K562 (cell line): ENCODE data around the gene SLC8A1. TPM values are rescaled to one million over a fixed set of nuclear protein-coding genes. Genes with fewer than 3 reads are reported as not detected.

Experiments
- ATAC-seq: fragments of 200-7000 bp; cut with Tn5 transposase; 3 replicates; pipeline ENCODE4 v1.9.1; 2020; ENCODE audit warnings: moderate library complexity
- BruUV-seq: library from RNA; stranded (reverse); fragments of 400-500 nt; replicated peaks from 2 replicates; lab custom pipeline; 2021; lab: Mats Ljungman, UMichigan
- CTCF ChIA-PET: fragments of 300-600 bp; formaldehyde crosslinking; extraction: SDS; loops from one replicate; lab custom pipeline; 2021; ENCODE audit warnings: low intra/inter-chr PET ratio; lab: Yijun Ruan, JAX
- POLR2A ChIA-PET: fragments of 300-600, 350-650 bp; sonication (Branson Sonifier 250); formaldehyde crosslinking; extraction: SDS; loops from one replicate; lab custom pipeline; 2021; ENCODE audit warnings: antibody characterized with exemption, inconsistent platforms; lab: Yijun Ruan, JAX
- DNase-seq, 4 experiments: peaks; one replicate each; pipeline versions ENCODE4 v3.0.0 to v3.0.0-alpha.2; 2011 to 2018; ENCODE audit warnings: low spot score in 3 of 4, mixed read lengths in 3 of 4; ENCODE audit errors: extremely low read depth in 1 of 4
- FAIRE-seq: peaks from 2 replicates; lab custom pipeline; 2011; peaks lifted over from hg19 to GRCh38; lab: Jason Lieb, UNC
- H2AFZ ChIP-seq: 2 replicates; pipeline ENCODE4 v1.6.0; 2011; ENCODE audit warnings: low read depth, low read length, control low read depth, inconsistent platforms
- H3K27ac ChIP-seq: fragments of 200-600 bp; 3 replicates; pipeline ENCODE4 v1.8.0; 2011; ENCODE audit warnings: low read depth, mild to moderate bottlenecking, control low read depth, inconsistent platforms, low read length, moderate library complexity, mixed read lengths; ENCODE audit errors: extremely low read depth
- H3K27me3 ChIP-seq, 2 experiments: fragments of 300-600 bp in 1 of 2; 2 replicates in 1 of 2; 3 replicates in 1 of 2; pipeline versions ENCODE4 v1.6.0 to v1.8.0; 2011; ENCODE audit warnings: inconsistent platforms in 2 of 2, low read length in 2 of 2, mild to moderate bottlenecking in 1 of 2, mixed read lengths in 1 of 2, moderate library complexity in 1 of 2; ENCODE audit not compliant: control insufficient read depth in 2 of 2, insufficient read depth in 2 of 2
- H3K36me3 ChIP-seq: fragments of 300-600 bp; 3 replicates; pipeline ENCODE4 v1.8.0; 2011; ENCODE audit warnings: mild to moderate bottlenecking, low read length, inconsistent platforms; ENCODE audit not compliant: control insufficient read depth, insufficient read depth
- H3K4me1 ChIP-seq, 2 experiments: fragments of 200-600 bp in 1 of 2; replicated peaks in 1 of 2; 2 replicates in 1 of 2; 3 replicates in 1 of 2; pipeline versions ENCODE4 v1.5.1 to v1.8.0; 2011; ENCODE audit warnings: inconsistent platforms in 2 of 2, low read length in 2 of 2, mild to moderate bottlenecking in 1 of 2, mixed read lengths in 1 of 2, moderate library complexity in 1 of 2; ENCODE audit not compliant: control insufficient read depth in 2 of 2, insufficient read depth in 2 of 2
- H3K4me2 ChIP-seq: 2 replicates; pipeline ENCODE4 v1.6.1; 2011; ENCODE audit warnings: low read length, control low read depth, inconsistent platforms, mixed read lengths; ENCODE audit not compliant: insufficient read depth
- H3K4me3 ChIP-seq: fragments of 200-600 bp; sonication (generic), shearing (Covaris generic); 2 replicates; pipeline ENCODE4 v1.5.1; 2016; ENCODE audit warnings: control low read depth, inconsistent platforms
- H3K79me2 ChIP-seq: fragments of 200-600 bp; 3 replicates; pipeline ENCODE4 v1.8.0; 2011; ENCODE audit warnings: low read length, inconsistent platforms; ENCODE audit not compliant: control insufficient read depth, insufficient read depth
- H3K9ac ChIP-seq, 2 experiments: 2 replicates each; pipeline versions ENCODE4 v1.6.0 to v1.6.1; 2011; ENCODE audit warnings: low read depth in 2 of 2, low read length in 2 of 2, control low read depth in 1 of 2, inconsistent platforms in 1 of 2, mild to moderate bottlenecking in 1 of 2, mixed read lengths in 1 of 2; ENCODE audit not compliant: insufficient read depth in 1 of 2
- H3K9me1 ChIP-seq: one replicate; pipeline ENCODE4 v1.6.0; 2011; ENCODE audit warnings: inconsistent platforms, mild to moderate bottlenecking, low read length, moderate library complexity; ENCODE audit not compliant: control insufficient read depth, insufficient read depth
- H3K9me3 ChIP-seq: replicated peaks from 2 replicates; pipeline ENCODE4 v1.5.1; 2011; ENCODE audit warnings: low read depth, low read length, inconsistent platforms; ENCODE audit not compliant: control insufficient read depth, insufficient read depth
- H4K20me1 ChIP-seq: replicated peaks from 2 replicates; pipeline ENCODE4 v1.6.1; 2011; ENCODE audit warnings: low read length, inconsistent platforms, mixed read lengths; ENCODE audit not compliant: control insufficient read depth, insufficient read depth
- FOS ChIP-seq: IDR thresholded peaks from 3 replicates; pipeline ENCODE4 v1.6.1; 2011; ENCODE audit not compliant: insufficient read length; ENCODE audit errors: extremely low read depth
- GTF2B ChIP-seq: IDR thresholded peaks from 2 replicates; pipeline ENCODE4 v1.6.1; 2011; ENCODE audit not compliant: insufficient read length; ENCODE audit errors: extremely low read depth
- HOXB6 ChIP-seq: fragments of 250-450 bp; sonication (Bioruptor Pico); IDR thresholded peaks from 2 replicates; pipeline ENCODE4 v1.5.1; 2022; ENCODE audit warnings: mild to moderate bottlenecking, borderline replicate concordance
- MXD1 ChIP-seq: fragments of 250-450 bp; sonication (Bioruptor Pico); IDR thresholded peaks from 2 replicates; pipeline ENCODE4 v1.8.0; 2021; ENCODE audit warnings: borderline replicate concordance, mild to moderate bottlenecking, moderate library complexity; ENCODE audit not compliant: poor library complexity, severe bottlenecking
- NONO ChIP-seq, 2 experiments: fragments of 200-400 bp in 1 of 2; fragments of 450-650 bp in 1 of 2; formaldehyde crosslinking in 1 of 2; IDR thresholded peaks; 2 replicates each; pipeline ENCODE4 v1.6.1; 2017; ENCODE audit warnings: low read depth in 2 of 2, mild to moderate bottlenecking in 2 of 2, moderate library complexity in 2 of 2, low read length in 1 of 2
- SMARCC2 ChIP-seq: fragments of 450-650 bp; IDR thresholded peaks from 2 replicates; pipeline ENCODE4 v1.6.1; 2017; ENCODE audit warnings: antibody characterized with exemption, moderate library complexity, mild to moderate bottlenecking, low read depth
- TAF15 ChIP-seq: fragments of 200-400 bp; formaldehyde crosslinking; IDR thresholded peaks from 2 replicates; pipeline ENCODE4 v1.6.1; 2017; ENCODE audit warnings: mild to moderate bottlenecking, low read depth, low read length, moderate library complexity
- THRB ChIP-seq: fragments of 450-650 bp; formaldehyde crosslinking; conservative IDR thresholded peaks from 2 replicates; pipeline ENCODE4 v1.4.0; 2022; ENCODE audit warnings: mild to moderate bottlenecking, missing genetic modification characterization
- U2AF2 ChIP-seq: fragments of 200-400 bp; formaldehyde crosslinking; optimal IDR thresholded peaks from 2 replicates; pipeline ENCODE3; 2017; ENCODE audit warnings: low read depth, mild to moderate bottlenecking, low read length
- ZC3H11A ChIP-seq: IDR thresholded peaks from 2 replicates; pipeline ENCODE4 v1.6.1; 2012; ENCODE audit warnings: low read depth, low read length, improper control_type of control experiment
- ZNF212 ChIP-seq: fragments of 450-650 bp; formaldehyde crosslinking; IDR thresholded peaks from 2 replicates; pipeline ENCODE4 v1.4.0; 2020; ENCODE audit warnings: mild to moderate bottlenecking
- ZNF41 ChIP-seq: fragments of 250-450 bp; sonication (Bioruptor Pico); conservative IDR thresholded peaks from 2 replicates; pipeline ENCODE4 v1.4.0; 2020; ENCODE audit warnings: mild to moderate bottlenecking
- ZNF445 ChIP-seq: fragments of 250-450 bp; sonication (Bioruptor Pico); IDR thresholded peaks from 2 replicates; pipeline ENCODE4 v1.4.0; 2020; ENCODE audit warnings: low read depth, mild to moderate bottlenecking, moderate library complexity
- WGBS: fragments of 100-300 bp; shearing (Covaris generic); methylation state at CpG from one replicate; pipeline ENCODE4 v1.1.6; 2016; ENCODE audit warnings: low coverage, mixed read lengths; ENCODE audit not compliant: insufficient coverage; ENCODE audit errors: missing lambda C conversion rate; 5-methylcytosine and 5-hydroxymethylcytosine counted together
- in situ Hi-C: fragments of 300-500 bp; cut with MboI; formaldehyde crosslinking; loops from 4 replicates; pipeline ENCODE4 v1.15.0; 2018; ENCODE audit warnings: inconsistent platforms, mixed read lengths
- intact Hi-C: fragments of 100-400 bp; cut with micrococcal nuclease; formaldehyde crosslinking; loops from 2 replicates; pipeline ENCODE4 v1.14.2; 2022
- polyA plus RNA-seq, 8 experiments: library from polyadenylated mRNA; depleted of rRNA in 4 of 8; stranded (reverse) in 5 of 8; unstranded in 3 of 8; fragments of >200 nt; fragmentation: Nextera tagmentation in 2 of 8; fragmentation: Illumina TruSeq in 1 of 8; extraction: Ambion mirVana in 2 of 8; extraction: Trizol in 1 of 8; gene quantifications; 2 replicates each; pipeline versions ENCODE4 v1.2.1 to v1.2.3, GENCODE V29; 2011 to 2014; ENCODE audit warnings: inconsistent platforms in 1 of 8, missing spikeins in 1 of 8
- total RNA-seq, 7 experiments: library from RNA; depleted of rRNA in 6 of 7; stranded (reverse); fragments of >200 nt in 6 of 7; fragmentation: Illumina TruSeq in 2 of 7; extraction: Trizol in 2 of 7; gene quantifications; 2 replicates each; pipeline versions ENCODE4 v1.2.1 to v1.2.3, GENCODE V29; 2011 to 2021; ENCODE audit warnings: low replicate concordance in 1 of 7

The SLC8A1 gene
- total and polyA plus RNA-seq, 9 of the 15 experiments (the other 6 are each of a cell fraction or from before 2014, with no cell fraction given): not detected

- H3K4me2 ChIP-seq: no peak overlapping the region
- no peaks in the 10 kb centered on the region for H4K20me1 ChIP-seq
- DNase-seq (no peak), ATAC-seq (no peak), FAIRE-seq (no peak)
- intact Hi-C loops: no loop called here
- ChIA-PET CTCF (no interaction called here), POLR2A (no interaction called here)
- no peaks in the 10 kb centered on the region for H3K9me1 ChIP-seq
- BruUV-seq: no TSS peak
- H3K27me3 ChIP-seq: no peaks in the 10 kb centered on the region
- no peaks in the 10 kb centered on the region for H3K79me2 ChIP-seq
- H3K9me3 ChIP-seq: peaks cover 1% of the 10 kb centered on the region; the same call in 1 of the 2 replicates
- WGBS: 0% methylated on average over 1 of the region's 1 CpG
- no peak overlapping the region for H2AFZ ChIP-seq
- no peaks in the 10 kb centered on the region for H3K36me3 ChIP-seq
- in situ Hi-C loops: no loop called here
- H3K4me1 ChIP-seq: no peaks in the 10 kb centered on the region
- H3K27ac ChIP-seq: no peak overlapping the region
- TF ChIP-seq ZNF41 (no peak), THRB (CRISPR knock-in tag) (no peak), U2AF2 (no peak), SMARCC2 (no peak), ZNF445 (CRISPR knock-in tag) (no peak), HOXB6 (CRISPR knock-in tag) (no peak), MXD1 (CRISPR knock-in tag) (no peak), FOS (no peak), NONO (IDR thresholded peaks at IDR 0.05; ENCODE audit: low read depth in 2 of 2, low read length in 1 of 2) (no peak), TAF15 (no peak), ZC3H11A (no peak), GTF2B (no peak), ZNF212 (CRISPR knock-in tag) (no peak)
- H3K9ac ChIP-seq: no peak overlapping the region
- H3K4me3 ChIP-seq: no peak overlapping the region
Measured at GRCh38 chr2:40048506-40048905, 403.4 kb downstream of the SLC8A1 start.
